Activated T-cell treated with anti-CD3 and anti-CD28 coated beads for 48 hours (primary cell): ENCODE results near the gene PLEKHA5.
"Not testable (repeated sequence)": the region's sequence is repeated elsewhere in the genome, so short reads cannot be mapped to it uniquely, and the experiment has no call there.

Source experiments
- DNase-seq: peaks from one replicate; pipeline ENCODE4 v3.0.0-alpha.2; 2020; ENCODE audit warnings: low read depth

Gene PLEKHA5

DNA sequence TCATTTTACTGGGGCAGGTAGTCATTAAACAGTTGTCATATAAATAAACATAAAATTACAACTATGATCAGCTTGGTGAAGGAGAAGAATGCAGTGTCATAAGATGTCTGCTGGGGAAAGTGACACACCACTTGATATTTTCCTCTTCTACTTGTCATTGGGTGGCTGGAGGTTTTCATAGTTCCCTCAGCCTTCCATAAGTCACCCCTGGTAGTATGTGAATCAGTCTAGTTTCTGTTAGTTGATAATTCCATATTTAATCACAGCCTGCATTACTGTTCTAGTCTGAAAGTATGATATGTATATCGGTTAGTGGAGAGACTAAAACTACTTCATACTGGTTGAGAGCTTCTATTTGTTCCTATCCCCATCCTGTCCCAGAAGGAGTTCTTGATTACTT is 38.2 kb downstream of the PLEKHA5 start:
- DNase-seq, result no peak

DNA sequence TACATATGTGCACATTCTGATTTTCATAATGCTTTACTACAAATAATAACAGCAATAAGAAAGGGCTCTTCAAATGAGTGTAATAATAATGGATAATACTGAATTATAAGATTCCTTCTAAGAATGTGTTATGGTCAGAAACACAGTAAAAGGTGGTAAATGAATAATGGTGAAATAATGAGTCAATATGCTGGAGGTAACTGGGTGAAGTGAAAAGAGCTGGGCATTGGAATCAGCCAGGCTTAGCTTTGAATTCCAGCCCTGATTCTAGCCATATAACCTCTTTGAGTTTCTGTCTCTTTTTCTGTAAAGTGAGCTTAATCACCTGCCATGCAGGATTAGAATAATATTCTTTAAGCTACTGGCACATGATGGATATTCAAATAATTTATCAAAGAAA is 39.1 kb downstream of the PLEKHA5 start:
- DNase-seq, result no peak

DNA sequence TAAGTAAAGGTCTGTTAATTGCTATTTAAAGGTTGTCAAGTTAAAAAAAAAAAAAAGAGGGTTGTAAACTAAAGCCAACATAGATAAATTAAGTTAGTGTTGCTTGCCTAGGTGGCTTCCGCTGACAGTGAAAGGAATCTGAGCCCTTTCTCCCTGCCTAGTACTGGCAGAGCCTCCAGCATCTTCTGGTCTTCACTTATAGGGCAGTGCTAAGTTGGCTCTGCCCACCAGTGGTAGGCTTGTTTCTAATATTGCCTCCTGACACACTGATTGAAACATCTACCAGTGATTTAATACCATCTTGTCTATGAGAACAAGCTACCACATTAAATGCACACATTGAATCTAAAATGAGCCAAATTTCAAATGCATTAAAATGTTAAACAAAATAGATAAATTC is 39.7 kb downstream of the PLEKHA5 start:
- no peak for DNase-seq

DNA sequence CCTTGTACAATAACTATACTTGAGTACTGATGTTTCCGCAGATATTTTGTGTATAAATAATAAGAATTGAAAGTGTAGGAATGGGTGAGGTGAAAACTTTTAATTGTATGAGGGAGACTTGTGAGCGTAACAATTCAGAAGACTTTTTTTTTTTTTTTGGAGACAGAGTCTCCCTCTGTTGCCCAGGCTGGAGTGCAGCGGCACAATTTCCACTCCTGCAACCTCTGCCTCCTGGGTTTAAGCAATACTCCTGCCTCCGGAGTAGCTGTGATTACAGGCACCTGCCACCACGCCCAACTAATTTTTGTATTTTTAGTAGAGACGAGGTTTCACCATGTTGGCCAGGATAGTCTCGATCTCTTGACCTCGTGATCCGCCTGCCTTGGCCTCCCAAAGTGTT is 40.8 kb downstream of the PLEKHA5 start:
- not testable (repeated sequence) for DNase-seq

DNA sequence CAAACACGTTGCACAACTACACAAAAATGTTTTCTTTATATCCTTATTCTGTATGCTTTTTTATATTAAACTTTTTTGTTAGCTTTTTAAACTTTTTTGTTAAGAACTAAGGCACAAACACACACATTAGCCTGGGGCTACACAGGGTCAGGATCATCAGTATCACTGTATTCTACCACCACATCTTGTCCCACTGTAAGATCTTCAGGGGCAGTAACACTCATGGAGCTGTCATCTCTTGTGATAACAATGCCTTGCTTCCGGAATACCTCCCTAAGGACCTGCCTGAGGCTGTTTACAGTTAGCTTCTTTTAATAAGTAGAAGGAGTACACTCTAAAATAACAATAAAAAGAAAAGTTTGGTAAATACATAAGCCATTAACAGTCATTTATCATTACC is 42.2 kb downstream of the PLEKHA5 start:
- no peak for DNase-seq

- no peak for DNase-seq
Measured at GRCh38 chr12:19177754-19178153, 48.2 kb downstream of the PLEKHA5 start.

DNA sequence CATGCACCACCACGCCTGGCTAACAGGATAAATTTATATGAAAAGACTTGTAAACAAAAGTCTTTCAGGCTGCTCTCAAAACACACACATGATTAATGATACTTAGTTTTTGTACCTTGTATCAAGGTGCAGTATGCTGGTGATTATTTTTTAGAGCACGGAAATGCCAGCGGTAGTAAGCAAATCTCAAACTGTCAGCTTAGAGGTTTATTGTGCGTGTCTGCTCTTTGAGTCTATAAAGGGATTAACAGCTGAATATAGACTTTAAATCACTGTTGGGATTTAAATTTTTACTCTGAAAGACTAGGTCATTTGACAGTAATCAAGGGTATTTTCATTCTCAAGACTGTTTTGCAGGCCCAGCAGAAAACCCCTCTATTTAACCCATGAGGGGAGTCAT is 50.5 kb downstream of the PLEKHA5 start:
- DNase-seq, result no peak

DNA sequence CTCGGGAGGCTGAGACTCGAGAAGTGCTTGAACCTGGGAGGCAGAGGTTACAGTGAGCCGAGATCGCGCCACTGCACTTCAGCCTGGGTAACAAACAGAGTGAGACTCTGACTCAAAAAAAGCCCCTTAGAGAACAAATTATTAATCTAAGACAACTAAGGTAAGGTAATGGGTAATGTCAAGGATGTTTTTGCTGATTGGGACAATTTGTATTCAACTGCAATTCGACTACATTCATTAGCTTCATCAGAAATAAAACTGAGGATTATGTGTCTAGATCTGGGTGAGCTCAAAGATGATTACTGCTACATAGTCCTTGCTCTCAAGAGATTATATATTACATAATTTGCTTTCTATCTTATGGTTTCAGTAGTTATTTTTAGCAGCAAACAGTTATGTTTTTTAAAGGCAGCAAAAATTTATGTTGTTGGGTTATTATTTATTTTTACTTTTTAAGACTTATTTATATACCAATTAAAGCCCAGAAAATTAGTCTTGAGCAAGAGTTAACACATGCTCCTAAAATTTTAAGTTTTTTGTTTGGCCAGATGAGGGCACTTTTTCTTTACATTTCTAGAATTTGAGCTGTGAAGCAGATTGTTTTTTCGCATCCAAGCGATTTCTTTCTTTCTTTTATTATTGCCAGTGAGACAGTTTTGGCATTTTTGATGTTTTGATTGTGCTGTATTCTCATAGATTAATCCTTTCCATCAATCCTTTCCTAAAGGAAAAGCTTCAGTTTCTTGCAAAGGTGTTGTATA is 52.3 kb downstream of the PLEKHA5 start:
- no peak for DNase-seq

DNA sequence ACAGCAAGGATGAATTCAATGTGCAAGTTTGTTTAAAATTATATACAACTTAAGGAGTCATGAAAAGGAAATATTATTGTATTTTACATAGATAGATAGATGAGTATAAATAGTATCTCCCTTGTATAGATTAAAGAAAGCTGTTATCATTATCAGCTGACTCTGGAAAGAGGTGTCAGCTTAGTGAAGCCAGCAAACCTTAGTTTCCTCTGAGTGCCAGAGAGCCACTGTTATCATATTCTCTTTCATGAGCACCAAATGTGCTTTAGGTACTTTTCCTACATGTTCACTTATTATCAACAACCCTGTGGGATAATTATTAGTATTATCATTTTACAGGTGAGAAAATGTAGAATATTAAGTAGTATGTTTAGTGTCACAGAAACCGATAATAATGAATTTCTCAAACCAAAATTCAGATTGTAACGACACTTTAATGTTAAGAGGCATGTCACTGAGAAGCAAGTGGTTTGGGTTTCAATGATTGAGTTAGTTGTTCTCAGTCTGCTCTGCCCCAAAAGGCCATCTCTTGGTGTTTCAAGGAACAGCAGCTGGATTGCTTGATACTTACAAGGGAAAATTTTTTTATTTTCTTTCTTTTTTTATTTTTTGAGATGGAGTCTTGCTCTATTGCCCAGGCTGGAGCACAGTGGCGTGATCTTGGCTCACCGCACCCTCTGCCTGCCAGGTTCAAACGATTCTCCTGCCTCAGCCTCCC is 53.7 kb downstream of the PLEKHA5 start:
- no peak for DNase-seq

DNA sequence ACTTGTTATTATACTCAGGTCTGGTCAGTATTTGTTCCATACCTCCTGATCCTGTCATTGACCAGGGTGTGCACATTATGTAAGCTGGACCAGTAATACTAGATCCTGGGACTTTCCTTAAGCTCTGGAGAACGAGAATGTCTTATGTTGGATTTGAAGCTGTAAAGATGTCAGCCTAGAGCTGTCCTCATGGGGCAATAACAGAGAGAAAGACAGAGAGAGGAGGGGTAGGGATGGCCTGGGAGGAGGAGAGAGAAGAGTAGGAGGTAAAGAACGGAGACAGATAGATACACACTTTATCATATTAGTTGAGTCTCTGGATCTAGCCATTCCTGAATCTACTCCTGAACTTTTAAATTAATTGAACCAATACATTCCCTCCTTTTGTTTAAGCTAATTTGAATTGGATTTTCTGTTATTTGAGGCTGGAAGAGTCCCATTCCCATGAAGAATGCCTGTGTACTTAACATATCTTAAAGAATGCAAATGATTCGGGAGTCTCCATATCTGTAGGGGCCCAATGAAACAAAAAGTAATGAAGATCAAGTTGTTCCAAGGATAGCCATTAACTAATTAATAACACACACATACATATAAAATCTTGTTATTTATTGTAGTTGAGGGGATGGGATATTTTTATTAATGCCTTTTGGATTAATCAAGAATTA is 55.9 kb downstream of the PLEKHA5 start:
- DNase-seq, result no peak

DNA sequence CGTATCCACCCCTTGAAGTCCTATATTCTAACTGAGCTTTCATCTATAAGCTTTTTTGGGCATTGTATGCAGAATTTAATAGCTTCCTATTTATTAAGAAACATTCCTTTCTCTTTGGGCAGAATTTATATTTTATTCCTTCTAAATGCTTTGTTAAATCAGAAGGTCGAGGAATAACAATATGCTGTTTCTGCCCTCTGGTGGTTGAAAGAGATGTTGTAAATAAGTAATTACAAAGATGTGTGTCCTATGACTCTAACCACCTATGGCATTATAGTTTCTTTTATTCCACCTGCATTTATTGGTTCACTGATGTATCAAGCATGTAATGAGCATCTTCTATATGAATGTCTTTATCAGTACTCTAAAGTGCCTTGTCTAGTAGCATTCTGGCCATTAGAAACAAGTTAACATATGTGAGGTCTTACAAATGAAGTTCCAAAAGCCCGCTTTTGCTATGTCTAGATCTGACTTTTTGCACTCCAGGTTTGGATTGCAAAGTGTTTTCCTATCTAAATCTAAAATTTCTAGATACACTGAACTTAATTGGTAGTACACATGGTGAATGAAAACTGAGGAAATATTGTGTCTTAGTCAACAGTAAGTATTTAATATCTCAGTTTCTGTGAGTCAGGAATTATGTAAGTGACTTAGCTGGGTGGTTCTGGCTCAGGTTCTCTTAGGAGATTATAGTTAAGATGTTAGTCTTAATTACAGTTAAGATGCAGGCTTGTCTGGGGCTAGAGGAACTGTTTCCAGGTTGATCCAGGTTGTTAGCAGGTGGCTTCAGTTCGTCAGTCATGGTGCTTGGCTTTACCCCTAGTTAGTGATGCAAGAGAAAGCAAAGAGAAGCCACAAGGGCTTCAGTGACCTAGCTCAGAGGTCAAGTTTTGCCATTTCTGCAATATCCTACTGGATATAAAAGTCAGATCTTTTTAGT is 57.5 kb downstream of the PLEKHA5 start:
- no peak for DNase-seq

- no peak for DNase-seq
Measured at GRCh38 chr12:19189522-19189921, 60.0 kb downstream of the PLEKHA5 start.

DNA sequence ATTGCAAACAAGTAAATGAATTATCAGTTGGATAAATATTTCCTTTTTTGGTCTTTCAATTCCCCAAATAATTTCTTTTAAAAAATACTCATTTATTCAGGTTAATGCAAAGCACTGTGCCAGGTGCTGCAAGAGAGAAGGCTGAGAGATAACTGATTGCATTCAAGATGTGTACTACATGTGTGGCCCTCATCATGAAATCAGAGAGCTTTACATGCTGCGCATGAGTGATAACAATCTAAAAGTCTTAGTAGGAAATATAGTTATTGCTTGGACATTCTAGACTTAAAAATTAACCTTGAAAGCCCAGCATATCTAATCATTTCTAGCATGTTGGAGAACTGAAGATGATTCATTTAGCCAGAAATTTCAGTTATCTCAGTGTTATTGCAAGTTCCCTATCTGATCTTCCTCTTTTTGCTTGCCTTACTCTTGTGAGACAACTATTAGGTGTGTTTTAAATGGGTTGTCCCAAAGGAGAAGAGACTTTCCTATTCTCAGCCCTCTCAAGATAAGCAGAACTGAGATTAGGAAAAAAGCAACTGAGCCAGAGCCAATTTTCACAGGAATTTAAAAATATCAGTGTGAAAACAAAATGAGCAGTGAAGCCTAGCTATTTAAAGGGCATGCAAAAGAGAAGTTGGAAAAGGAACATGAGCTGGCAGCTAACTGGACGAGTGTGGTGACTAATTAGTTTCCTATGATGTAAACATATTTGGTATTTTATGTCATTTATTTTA is 60.9 kb downstream of the PLEKHA5 start:
- no peak for DNase-seq

DNA sequence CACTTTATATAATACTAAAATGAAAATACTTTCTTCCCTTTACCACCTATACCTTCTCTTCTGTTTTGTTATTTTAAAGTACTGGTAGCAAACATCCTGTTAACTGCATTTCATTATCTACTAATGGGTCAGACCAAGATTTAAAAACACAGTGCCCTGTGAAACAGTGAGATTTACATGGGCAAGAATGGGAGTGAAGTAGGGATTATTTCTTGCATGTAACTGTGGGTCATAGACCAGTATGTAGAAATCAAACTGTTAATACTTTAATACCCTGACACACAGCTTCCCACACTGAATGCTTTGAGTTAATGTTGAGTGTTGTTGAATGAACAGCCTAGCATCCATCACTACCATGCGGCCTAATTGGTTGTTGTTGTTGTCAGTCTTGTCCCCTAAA is 61.6 kb downstream of the PLEKHA5 start:
- no peak for DNase-seq

- DNase-seq, result no peak
Measured at GRCh38 chr12:19191563-19191962, 62.0 kb downstream of the PLEKHA5 start.

DNA sequence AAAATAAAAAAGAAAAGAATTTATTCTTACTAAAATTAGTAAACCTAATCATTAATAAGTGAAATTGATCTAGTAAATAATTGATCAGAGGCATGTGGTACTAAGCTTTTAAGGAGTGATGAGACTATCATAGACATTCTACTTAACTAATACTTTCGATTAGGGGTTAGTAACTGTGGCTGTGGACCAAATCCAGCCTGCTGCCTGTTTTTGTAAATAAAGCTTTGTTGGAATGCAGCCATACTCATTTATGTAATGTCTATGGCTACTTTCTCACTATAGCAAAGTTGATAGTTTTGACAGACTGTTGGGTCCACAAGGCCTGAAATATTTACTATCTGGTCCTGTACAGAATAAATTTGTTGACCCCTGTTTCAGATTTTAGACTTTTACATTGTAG is 63.2 kb downstream of the PLEKHA5 start:
- no peak for DNase-seq

DNA sequence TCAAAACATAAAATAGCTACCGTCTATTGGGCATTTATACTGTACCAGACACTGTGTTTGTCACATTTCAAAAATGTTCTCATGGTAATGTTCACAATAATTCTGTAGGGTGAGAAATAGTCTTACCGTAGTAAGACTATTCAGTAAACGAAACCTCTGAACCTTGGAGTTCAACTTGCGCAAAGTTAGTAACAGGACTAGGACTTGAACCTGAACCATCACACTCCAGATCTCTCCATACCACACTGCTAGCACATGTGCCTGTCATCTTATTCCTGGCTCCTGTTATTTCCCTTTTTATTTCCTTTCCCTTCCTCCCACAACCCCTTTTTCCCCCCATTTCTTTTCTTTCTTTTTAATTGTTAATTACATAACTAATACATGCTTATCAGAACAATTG is 65.4 kb downstream of the PLEKHA5 start:
- DNase-seq, result no peak

DNA sequence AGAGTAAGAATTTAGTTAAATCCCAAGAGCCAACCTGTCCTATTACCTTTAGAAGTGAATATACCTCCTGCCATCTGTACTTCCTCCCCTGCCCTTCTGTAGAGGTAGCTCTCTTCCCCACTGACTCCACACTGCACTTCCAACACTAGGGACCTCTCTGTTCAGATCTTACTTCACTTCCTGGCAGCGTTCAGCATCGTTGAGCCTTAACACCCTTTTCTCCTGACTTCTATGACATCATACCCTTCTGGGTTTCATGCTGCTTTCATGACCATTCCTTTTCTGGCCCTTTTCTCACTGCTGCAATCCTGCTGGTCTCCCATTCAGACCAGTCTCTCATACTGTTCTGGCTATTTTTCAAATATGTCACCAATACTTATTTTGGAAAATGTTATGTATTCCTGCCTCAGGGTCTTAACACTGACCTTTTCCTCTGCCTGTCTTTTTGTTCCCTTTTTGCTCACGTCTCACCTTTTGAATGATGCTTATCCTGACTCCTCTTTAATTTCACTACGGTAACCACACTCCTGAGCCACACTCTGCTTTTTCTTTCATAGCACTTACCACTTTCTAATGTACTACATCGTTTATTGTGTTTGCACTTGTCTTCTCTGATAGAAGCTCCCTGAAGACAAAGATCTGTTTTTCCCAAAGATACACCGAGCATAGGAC is 67.6 kb downstream of the PLEKHA5 start:
- no peak for DNase-seq

DNA sequence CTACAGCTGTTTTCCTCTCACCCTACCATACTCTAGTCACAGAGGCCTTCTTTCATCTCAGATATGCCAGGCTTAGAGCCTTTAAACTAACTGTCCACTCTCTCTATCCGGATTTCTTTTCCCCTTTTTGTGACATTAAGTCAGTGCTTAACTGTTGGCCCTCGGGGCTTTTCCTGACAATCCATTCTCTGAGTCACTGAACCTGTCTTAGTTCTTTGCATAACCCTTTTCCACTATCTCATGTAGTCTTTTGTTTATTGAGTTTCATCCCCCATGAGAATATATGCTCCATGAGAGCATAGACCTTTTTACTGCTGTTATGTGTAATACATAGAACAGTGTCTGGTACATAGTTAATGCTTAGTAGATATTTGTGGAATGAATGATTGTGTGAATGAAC is 68.7 kb downstream of the PLEKHA5 start:
- DNase-seq, result no peak

GRCh38 chr12:19199332-19199731 is 69.8 kb downstream of the PLEKHA5 start:
- DNase-seq, result no peak

DNA sequence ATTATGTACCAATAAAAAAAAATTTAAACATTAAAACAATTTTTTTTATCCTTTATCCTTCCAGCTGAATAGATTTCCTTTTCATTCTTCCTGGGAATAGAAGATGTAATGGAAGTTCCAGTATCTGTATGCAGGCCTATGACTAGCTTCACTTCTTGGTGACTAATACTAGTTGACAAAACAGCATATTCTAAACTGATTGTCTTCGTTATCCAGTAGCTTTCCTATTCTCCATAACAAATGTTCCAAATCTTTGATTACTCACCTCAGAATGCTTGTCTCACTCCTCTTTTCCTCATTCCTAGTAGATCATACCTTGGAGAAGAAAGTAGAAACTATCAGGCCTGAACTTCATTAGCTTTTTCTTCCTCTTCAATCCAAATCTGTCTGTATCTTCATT is 70.7 kb downstream of the PLEKHA5 start:
- DNase-seq, result no peak
